NOMO-1 (cell line): ENCODE data around the gene PHLPP1.
"Not testable (repeated sequence)": the region's sequence is repeated elsewhere in the genome, so short reads cannot be mapped to it uniquely, and the experiment has no call there.

Experiments used
- DNase-seq, 2 experiments: peaks; one replicate each; lab custom pipeline; 2025; ENCODE audit not compliant: unreplicated experiment in 2 of 2; lab: John Stamatoyannopoulos, UW

PHLPP1 gene

GRCh38 chr18:62715436-62715758, at the start of gene PHLPP1:
Gene PHLPP1, plus strand, starts transcription at chr18:62715541. Its CDS starts 143 bp downstream, at chr18:62715684.
- DNase-seq, result no peak

GRCh38 chr18:62669225-62669624, 46.1 kb upstream of the PHLPP1 start:
- no peak for DNase-seq

GRCh38 chr18:62670573-62670972, 44.8 kb upstream of the PHLPP1 start:
- DNase-seq, result no peak

GRCh38 chr18:62672600-62672999, 42.7 kb upstream of the PHLPP1 start:
- DNase-seq, result no peak

- DNase-seq, result no peak
These were observed 36.4 kb upstream of the PHLPP1 start for GRCh38 chr18:62678847-62679485.

- DNase-seq, result no peak
These were observed 33.0 kb upstream of the PHLPP1 start for GRCh38 chr18:62682371-62682770.

GRCh38 chr18:62683935-62684334, 31.4 kb upstream of the PHLPP1 start:
- DNase-seq, result no peak

GRCh38 chr18:62688743-62689317, 26.5 kb upstream of the PHLPP1 start:
- no peak for DNase-seq

GRCh38 chr18:62690236-62690815, 25.0 kb upstream of the PHLPP1 start:
- no peak for DNase-seq

- no peak for DNase-seq
These were observed 21.7 kb upstream of the PHLPP1 start for GRCh38 chr18:62693659-62694058.

GRCh38 chr18:62697636-62698035, 17.7 kb upstream of the PHLPP1 start:
- DNase-seq, result no peak

GRCh38 chr18:62702259-62702658, 13.1 kb upstream of the PHLPP1 start:
- peak in 1 of 2 experiments; percentile 46 for DNase-seq

GRCh38 chr18:62706879-62707278, 8.5 kb upstream of the PHLPP1 start:
- not testable (repeated sequence) for DNase-seq

GRCh38 chr18:62709908-62710307, 5.4 kb upstream of the PHLPP1 start:
- DNase-seq, result not testable (repeated sequence)

- no peak for DNase-seq
These were observed 4.9 kb upstream of the PHLPP1 start for GRCh38 chr18:62710417-62710816.

GRCh38 chr18:62711781-62712180, 3.6 kb upstream of the PHLPP1 start:
- no peak for DNase-seq

GRCh38 chr18:62713651-62714247, 1.6 kb upstream of the PHLPP1 start:
- DNase-seq, result peak in 1 of 2 experiments; percentile 24

GRCh38 chr18:62714671-62715435, 488 bp upstream of the PHLPP1 start:
- DNase-seq, result peak; percentile 99

GRCh38 chr18:62715759-62716615, 646 bp downstream of the PHLPP1 start:
- DNase-seq, result peak in 1 of 2 experiments; percentile 28

- DNase-seq, result peak; percentile 25 to 53
These were observed 1.4 kb downstream of the PHLPP1 start for GRCh38 chr18:62716619-62717168.
